ENCODE results near the gene MDK.

MDK gene

DNA sequence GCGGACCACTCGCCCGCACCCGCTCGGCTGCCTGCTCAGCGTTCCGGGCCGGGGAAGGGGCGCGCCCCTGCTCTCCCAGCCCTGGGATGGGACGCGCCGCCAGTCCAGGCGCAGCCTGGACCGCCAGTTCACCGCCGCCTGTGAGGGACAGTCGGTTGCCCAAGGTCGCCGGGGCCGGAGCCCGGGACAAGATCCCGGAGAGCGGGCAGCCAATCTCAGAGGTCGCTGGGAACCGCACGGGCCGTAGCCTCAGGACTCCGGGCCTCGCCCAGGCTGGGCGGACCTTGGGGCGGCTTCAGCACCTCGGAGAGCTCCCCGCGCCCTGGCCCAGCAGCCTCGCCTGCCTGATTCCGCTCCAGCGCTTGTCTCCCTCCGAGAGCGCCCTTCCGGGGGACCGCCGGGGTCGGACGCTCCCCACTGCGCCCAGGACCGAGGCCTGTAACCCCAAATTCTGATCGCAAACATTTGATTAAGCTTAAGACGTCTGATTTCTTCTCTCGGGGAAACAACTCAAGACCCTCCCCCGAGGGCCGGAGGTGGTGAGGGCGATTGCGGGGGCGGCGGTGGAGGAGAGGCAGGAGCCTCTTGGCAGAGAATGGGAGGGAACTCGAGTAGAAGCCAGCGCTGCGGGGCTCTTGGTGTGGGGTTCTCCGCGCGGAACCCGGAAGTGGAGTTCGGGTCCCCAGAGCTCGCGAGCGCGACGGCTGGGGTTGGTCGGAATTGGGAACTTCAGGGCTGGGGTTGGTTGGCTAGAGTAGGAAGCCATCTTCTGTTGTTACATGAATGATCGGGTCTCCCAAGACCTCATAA is 11.2 kb downstream of the MDK start (continued):
- TF ChIP-seq GFI1B (tag by site-specific recombination; IDR thresholded peaks at IDR 0.05) = no peak
- TF ChIP-seq ZNF777 (tag by site-specific recombination; IDR thresholded peaks at IDR 0.05; ENCODE audit: borderline replicate concordance) = no peak
- peak; percentile 65; the same call in 1 of the 2 replicates for TF ChIP-seq ZEB2 (tag by site-specific recombination; IDR thresholded peaks at IDR 0.05)
- peak; percentile 78 for TF ChIP-seq GLIS2 (tag by site-specific recombination; IDR thresholded peaks at IDR 0.05)
- TF ChIP-seq ZNF19 (tag by site-specific recombination; IDR thresholded peaks at IDR 0.05; ENCODE audit: low read depth) = no peak
- no peak for TF ChIP-seq REPIN1 (tag by site-specific recombination; IDR thresholded peaks at IDR 0.05; ENCODE audit: low read depth)
- TF ChIP-seq ZFP41 (tag by site-specific recombination; IDR thresholded peaks at IDR 0.05; ENCODE audit: borderline replicate concordance) = no peak
- TF ChIP-seq ZNF747 (tag by site-specific recombination; IDR thresholded peaks at IDR 0.05) = no peak
- no peak for TF ChIP-seq ZNF654 (tag by site-specific recombination; IDR thresholded peaks at IDR 0.05; ENCODE audit: low read depth)
- no peak for TF ChIP-seq GLI4 (tag by site-specific recombination; IDR thresholded peaks at IDR 0.05)
- TF ChIP-seq BCL11A (tag by site-specific recombination; IDR thresholded peaks at IDR 0.05; ENCODE audit: low read depth) = peak; percentile 76; the same call in 1 of the 2 replicates
- TF ChIP-seq ZNF664 (tag by site-specific recombination; IDR thresholded peaks at IDR 0.05) = no peak
- 0 out of 2 replicates have a peak, but pooled peaks have one; percentile 74 for TF ChIP-seq HOXC10 (CRISPR knock-in tag; IDR thresholded peaks at IDR 0.05)
- peak; percentile 68 for TF ChIP-seq ZBTB17 (tag by site-specific recombination; IDR thresholded peaks at IDR 0.05)
- peak; percentile 94 for TF ChIP-seq KLF8 (tag by site-specific recombination; IDR thresholded peaks at IDR 0.05)
- no peak for TF ChIP-seq ZFP3 (tag by site-specific recombination; IDR thresholded peaks at IDR 0.05; ENCODE audit: low read depth)
- TF ChIP-seq ZFP37 (tag by site-specific recombination; IDR thresholded peaks at IDR 0.05) = peak; percentile 64
- TF ChIP-seq ZNF501 (tag by site-specific recombination; IDR thresholded peaks at IDR 0.05) = no peak
- TF ChIP-seq ZNF341 (tag by site-specific recombination; IDR thresholded peaks at IDR 0.05; ENCODE audit: low read depth) = no peak
- TF ChIP-seq ZNF600 (tag by site-specific recombination; IDR thresholded peaks at IDR 0.05) = peak; percentile 59
- TF ChIP-seq TRIM28 (IDR thresholded peaks at IDR 0.05; ENCODE audit: borderline replicate concordance, low read length) = no peak
- no peak for TF ChIP-seq ZNF776 (tag by site-specific recombination; IDR thresholded peaks at IDR 0.05; ENCODE audit: borderline replicate concordance)
- TF ChIP-seq, protein P1, sequence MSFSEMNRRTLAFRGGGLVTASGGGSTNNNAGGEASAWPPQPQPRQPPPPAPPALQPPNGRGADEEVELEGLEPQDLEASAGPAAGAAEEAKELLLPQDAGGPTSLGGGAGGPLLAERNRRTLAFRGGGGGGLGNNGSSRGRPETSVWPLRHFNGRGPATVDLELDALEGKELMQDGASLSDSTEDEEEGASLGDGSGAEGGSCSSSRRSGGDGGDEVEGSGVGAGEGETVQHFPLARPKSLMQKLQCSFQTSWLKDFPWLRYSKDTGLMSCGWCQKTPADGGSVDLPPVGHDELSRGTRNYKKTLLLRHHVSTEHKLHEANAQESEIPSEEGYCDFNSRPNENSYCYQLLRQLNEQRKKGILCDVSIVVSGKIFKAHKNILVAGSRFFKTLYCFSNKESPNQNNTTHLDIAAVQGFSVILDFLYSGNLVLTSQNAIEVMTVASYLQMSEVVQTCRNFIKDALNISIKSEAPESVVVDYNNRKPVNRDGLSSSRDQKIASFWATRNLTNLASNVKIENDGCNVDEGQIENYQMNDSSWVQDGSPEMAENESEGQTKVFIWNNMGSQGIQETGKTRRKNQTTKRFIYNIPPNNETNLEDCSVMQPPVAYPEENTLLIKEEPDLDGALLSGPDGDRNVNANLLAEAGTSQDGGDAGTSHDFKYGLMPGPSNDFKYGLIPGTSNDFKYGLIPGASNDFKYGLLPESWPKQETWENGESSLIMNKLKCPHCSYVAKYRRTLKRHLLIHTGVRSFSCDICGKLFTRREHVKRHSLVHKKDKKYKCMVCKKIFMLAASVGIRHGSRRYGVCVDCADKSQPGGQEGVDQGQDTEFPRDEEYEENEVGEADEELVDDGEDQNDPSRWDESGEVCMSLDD (tag by site-specific recombination; IDR thresholded peaks at IDR 0.05) = peak; percentile 74; the same call in 1 of the 2 replicates
- TF ChIP-seq ZBTB48 (tag by site-specific recombination; IDR thresholded peaks at IDR 0.05) = no peak
- 0 out of 2 replicates have a peak, but pooled peaks have one; percentile 20 for TF ChIP-seq WT1 (tag by site-specific recombination; IDR thresholded peaks at IDR 0.05)
- no peak for TF ChIP-seq ZNF23 (tag by site-specific recombination; IDR thresholded peaks at IDR 0.05; ENCODE audit: borderline replicate concordance)
- TF ChIP-seq, protein P2, sequence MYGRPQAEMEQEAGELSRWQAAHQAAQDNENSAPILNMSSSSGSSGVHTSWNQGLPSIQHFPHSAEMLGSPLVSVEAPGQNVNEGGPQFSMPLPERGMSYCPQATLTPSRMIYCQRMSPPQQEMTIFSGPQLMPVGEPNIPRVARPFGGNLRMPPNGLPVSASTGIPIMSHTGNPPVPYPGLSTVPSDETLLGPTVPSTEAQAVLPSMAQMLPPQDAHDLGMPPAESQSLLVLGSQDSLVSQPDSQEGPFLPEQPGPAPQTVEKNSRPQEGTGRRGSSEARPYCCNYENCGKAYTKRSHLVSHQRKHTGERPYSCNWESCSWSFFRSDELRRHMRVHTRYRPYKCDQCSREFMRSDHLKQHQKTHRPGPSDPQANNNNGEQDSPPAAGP (tag by site-specific recombination; IDR thresholded peaks at IDR 0.05) = peak; percentile 58
- TF ChIP-seq, protein P3, sequence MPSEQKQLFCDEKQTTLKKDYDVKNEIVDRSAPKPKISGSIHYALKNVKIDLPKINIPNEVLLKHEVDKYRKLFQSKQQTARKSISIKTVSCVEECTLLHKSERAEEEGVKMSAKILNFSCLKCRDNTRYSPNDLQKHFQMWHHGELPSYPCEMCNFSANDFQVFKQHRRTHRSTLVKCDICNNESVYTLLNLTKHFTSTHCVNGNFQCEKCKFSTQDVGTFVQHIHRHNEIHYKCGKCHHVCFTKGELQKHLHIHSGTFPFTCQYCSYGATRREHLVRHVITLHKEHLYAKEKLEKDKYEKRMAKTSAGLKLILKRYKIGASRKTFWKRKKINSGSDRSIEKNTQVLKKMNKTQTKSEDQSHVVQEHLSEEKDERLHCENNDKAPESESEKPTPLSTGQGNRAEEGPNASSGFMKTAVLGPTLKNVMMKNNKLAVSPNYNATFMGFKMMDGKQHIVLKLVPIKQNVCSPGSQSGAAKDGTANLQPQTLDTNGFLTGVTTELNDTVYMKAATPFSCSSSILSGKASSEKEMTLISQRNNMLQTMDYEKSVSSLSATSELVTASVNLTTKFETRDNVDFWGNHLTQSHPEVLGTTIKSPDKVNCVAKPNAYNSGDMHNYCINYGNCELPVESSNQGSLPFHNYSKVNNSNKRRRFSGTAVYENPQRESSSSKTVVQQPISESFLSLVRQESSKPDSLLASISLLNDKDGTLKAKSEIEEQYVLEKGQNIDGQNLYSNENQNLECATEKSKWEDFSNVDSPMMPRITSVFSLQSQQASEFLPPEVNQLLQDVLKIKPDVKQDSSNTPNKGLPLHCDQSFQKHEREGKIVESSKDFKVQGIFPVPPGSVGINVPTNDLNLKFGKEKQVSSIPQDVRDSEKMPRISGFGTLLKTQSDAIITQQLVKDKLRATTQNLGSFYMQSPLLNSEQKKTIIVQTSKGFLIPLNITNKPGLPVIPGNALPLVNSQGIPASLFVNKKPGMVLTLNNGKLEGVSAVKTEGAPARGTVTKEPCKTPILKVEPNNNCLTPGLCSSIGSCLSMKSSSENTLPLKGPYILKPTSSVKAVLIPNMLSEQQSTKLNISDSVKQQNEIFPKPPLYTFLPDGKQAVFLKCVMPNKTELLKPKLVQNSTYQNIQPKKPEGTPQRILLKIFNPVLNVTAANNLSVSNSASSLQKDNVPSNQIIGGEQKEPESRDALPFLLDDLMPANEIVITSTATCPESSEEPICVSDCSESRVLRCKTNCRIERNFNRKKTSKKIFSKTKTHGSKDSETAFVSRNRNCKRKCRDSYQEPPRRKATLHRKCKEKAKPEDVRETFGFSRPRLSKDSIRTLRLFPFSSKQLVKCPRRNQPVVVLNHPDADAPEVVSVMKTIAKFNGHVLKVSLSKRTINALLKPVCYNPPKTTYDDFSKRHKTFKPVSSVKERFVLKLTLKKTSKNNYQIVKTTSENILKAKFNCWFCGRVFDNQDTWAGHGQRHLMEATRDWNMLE (tag by site-specific recombination; conservative IDR thresholded peaks at IDR 0.05; ENCODE audit: low read depth) = 0 out of 2 replicates have a peak, but pooled peaks have one; percentile 12
- TF ChIP-seq, protein P4, sequence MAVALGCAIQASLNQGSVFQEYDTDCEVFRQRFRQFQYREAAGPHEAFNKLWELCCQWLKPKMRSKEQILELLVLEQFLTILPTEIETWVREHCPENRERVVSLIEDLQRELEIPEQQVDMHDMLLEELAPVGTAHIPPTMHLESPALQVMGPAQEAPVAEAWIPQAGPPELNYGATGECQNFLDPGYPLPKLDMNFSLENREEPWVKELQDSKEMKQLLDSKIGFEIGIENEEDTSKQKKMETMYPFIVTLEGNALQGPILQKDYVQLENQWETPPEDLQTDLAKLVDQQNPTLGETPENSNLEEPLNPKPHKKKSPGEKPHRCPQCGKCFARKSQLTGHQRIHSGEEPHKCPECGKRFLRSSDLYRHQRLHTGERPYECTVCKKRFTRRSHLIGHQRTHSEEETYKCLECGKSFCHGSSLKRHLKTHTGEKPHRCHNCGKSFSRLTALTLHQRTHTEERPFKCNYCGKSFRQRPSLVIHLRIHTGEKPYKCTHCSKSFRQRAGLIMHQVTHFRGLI (tag by site-specific recombination; IDR thresholded peaks at IDR 0.05) = peak; percentile 19; the same call in 1 of the 2 replicates
- no peak for TF ChIP-seq ZNF391 (tag by site-specific recombination; IDR thresholded peaks at IDR 0.05; ENCODE audit: borderline replicate concordance, low read depth)
- TF ChIP-seq ZNF416 (tag by site-specific recombination; IDR thresholded peaks at IDR 0.05) = no peak
